Measurements from ENCODE around the gene NCF2.

The NCF2 gene

DNA sequence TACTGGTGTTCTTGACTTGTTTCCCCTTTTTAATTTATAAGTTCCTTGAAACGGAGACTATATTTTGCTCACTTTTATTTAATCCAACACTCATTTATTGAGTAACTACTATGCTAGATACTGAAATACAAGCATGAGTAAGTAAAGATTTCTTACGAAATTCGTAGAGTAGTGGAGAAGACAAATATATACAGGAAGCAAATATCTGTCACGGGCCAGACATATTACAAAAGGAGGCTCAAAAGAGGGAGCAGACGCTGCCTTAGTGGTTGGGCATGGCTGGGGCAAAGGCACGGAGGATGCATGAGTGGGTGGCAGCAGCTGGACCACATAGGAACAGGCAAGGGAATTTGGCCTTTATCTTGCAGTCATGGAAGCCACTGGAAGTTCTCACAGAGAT is 6.8 kb downstream of the NCF2 start:
- Mint-ChIP-seq H3K27me3 (no peaks in the 10 kb centered on the region), H3K9me3 (no peaks in the 10 kb centered on the region), H3K4me1 (ENCODE audit: low read depth) (peaks cover 12% of the 10 kb centered on the region), H3K4me3 (no peak overlapping the region), H3K36me3 (ENCODE audit: low read depth) (no peaks in the 10 kb centered on the region), H3K27ac (no peak overlapping the region)
- DNase-seq, result no peak

DNA sequence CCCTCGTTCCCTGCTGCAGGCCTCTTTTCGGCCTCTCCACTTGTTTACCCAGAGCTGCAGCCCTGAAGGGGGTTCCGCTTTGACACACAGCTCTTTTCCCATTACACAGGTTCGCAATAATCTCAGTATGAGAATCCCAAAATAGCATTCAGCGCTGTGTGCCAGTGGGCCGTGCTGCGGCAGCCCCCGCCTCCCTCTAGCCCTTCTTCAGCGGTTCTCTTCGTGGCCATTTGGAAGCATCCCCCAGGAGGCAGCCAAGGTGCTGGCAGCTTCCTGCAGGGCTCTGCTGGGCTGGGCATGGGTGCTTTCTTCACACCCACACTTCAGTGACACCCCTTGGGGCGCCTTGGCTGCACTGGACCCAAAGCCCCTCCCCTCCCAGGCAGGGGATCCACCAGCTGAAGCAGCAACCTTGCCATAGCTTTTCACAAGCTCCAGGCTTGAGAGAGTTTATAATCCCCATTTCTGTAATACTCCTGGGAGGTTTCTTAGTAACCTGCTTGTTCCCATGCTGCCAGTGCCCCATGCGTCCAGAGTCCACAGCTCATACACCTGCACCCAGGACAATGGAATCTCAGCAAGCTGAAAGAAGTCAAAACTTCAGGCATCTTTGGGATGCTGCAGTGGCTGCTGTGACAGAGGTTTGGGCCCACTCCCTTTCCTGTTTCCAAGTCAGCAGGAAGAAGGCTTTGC is 8.1 kb downstream of the NCF2 start:
- Mint-ChIP-seq H3K4me1 (ENCODE audit: low read depth) (peaks cover 9% of the 10 kb centered on the region), H3K27ac (no peak overlapping the region), H3K4me3 (no peak overlapping the region), H3K9me3 (no peaks in the 10 kb centered on the region), H3K27me3 (no peaks in the 10 kb centered on the region), H3K36me3 (ENCODE audit: low read depth) (no peaks in the 10 kb centered on the region)
- DNase-seq, result no peak

DNA sequence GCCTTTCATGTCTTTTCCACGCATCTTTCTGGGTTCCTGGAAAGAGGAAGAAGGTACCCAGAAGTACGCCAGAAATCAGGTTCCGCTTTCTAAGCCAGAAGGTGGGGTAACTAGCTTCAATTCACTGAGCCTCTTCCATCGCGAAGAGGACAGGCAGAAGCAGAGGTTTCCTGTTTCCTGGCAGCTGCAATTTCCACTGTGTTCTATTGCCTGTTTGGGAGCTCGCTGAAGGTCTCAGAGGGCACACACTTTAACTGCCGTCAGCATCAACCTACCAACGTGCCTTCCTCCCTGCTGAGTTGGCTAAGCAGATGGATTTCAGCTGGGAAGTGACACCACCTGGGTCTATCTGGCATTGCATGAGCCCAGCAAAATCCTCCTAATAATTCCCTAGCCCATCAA is 10.0 kb downstream of the NCF2 start:
- DNase-seq, result no peak
- Mint-ChIP-seq H3K4me3 (peak overlapping the region; percentile 18), H3K9me3 (no peaks in the 10 kb centered on the region), H3K4me1 (ENCODE audit: low read depth) (peaks cover 9% of the 10 kb centered on the region), H3K36me3 (ENCODE audit: low read depth) (no peaks in the 10 kb centered on the region), H3K27me3 (no peaks in the 10 kb centered on the region), H3K27ac (peak overlapping the region; percentile 55)

DNA sequence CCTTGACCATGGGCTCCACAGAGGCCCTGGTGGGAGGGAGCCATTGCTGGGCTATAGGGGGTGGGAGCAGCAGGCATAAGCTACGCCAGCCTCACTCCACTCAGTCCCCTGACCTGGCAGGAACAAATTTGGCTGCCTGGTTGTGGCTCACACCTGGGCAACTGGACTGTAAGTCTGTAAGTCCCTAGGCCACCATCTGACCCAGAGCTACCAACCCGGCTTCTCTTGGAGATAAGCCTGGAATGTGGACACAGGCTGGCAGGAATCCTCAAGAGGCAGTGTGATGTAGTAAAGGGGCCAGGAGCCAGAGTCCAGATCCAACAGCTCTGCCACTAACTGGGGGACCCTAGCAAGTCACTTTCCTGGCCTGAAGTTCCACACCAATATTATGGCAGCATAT is 11.4 kb downstream of the NCF2 start:
- no peak overlapping the region for H3K27ac Mint-ChIP-seq
- H3K4me1 Mint-ChIP-seq (ENCODE audit: low read depth), result peaks cover 9% of the 10 kb centered on the region
- H3K36me3 Mint-ChIP-seq (ENCODE audit: low read depth), result no peaks in the 10 kb centered on the region
- DNase-seq, result no peak
- H3K9me3 Mint-ChIP-seq, result no peaks in the 10 kb centered on the region
- H3K27me3 Mint-ChIP-seq, result no peaks in the 10 kb centered on the region
- H3K4me3 Mint-ChIP-seq, result no peak overlapping the region

DNA sequence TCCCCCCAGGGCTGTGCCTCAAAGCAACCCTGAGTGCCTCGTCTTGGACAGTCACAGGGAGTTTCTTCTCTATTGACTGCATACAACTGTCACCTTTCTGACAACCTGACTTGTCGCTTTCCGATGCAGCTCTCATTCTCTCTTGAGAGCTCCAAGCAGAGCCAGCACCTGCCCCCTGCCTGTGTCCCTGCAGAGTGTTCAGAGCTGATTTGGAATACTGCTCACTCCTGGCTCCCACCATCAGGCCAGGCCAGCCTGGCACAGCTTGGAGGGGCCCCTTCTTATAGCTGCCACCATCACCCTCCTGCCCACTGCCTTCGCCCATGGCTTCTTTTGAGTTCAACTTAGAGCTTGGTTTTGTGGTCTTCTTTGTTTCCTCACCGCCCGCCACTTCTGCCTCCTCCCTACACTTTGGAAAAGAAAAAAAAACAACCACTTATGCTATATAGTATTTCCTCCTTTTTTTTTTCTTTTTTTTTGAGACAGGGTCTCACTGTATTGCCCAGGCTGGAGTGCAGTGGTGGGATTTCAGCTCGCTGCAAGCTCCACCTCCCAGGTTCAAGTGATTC is 12.3 kb downstream of the NCF2 start:
- H3K4me3 Mint-ChIP-seq, result no peak overlapping the region
- DNase-seq, result no peak
- H3K36me3 Mint-ChIP-seq (ENCODE audit: low read depth), result no peaks in the 10 kb centered on the region
- no peaks in the 10 kb centered on the region for H3K9me3 Mint-ChIP-seq
- H3K27me3 Mint-ChIP-seq, result no peaks in the 10 kb centered on the region
- peaks cover 9% of the 10 kb centered on the region for H3K4me1 Mint-ChIP-seq (ENCODE audit: low read depth)
- H3K27ac Mint-ChIP-seq, result no peak overlapping the region

DNA sequence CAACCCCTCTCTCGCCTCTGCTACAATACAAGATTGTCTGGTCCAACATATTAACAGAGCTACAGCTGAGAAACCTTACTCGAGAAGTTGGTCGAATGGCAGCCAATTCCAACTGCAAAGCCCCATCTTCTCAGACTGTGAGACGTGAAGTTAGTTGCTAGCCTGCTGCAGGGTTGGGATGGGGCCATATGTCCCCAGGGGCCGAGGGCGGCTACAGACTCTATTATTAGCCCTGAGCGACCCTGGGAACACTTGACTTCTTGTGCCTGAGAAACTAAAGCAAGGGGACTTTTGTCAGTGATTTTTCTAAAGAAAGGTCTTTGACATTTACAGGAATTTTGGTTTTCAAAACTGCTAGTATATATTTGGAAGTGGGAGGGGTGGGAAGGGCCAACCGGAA is 13.7 kb downstream of the NCF2 start:
- Mint-ChIP-seq H3K36me3 (ENCODE audit: low read depth) (no peaks in the 10 kb centered on the region), H3K4me1 (ENCODE audit: low read depth) (peaks cover 9% of the 10 kb centered on the region), H3K27ac (no peak overlapping the region), H3K27me3 (peaks cover 2% of the 10 kb centered on the region), H3K4me3 (no peak overlapping the region), H3K9me3 (no peaks in the 10 kb centered on the region)
- no peak for DNase-seq

DNA sequence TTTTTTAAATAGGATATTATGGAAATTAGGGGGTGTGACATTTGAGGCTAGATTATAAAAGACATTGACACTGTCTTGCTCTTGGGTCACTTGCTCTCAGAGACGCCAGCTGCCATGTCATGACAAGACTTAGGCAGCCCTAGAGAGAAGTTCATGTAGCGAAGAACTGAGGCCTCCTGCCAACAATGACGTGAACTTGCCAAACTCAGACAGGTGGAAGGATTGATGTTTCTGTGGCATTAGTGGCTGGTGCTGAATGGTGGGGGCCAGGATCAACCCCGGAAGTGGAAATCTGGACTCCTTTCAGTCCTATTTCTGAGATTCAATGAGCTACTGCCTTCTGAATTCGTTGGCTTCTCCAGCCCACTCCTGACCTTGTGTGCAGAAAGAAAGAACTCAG is 14.7 kb downstream of the NCF2 start:
- Mint-ChIP-seq H3K4me3 (no peak overlapping the region), H3K4me1 (ENCODE audit: low read depth) (peaks cover 9% of the 10 kb centered on the region), H3K27ac (no peak overlapping the region), H3K36me3 (ENCODE audit: low read depth) (no peaks in the 10 kb centered on the region), H3K9me3 (no peaks in the 10 kb centered on the region), H3K27me3 (peaks cover 2% of the 10 kb centered on the region)
- no peak for DNase-seq

DNA sequence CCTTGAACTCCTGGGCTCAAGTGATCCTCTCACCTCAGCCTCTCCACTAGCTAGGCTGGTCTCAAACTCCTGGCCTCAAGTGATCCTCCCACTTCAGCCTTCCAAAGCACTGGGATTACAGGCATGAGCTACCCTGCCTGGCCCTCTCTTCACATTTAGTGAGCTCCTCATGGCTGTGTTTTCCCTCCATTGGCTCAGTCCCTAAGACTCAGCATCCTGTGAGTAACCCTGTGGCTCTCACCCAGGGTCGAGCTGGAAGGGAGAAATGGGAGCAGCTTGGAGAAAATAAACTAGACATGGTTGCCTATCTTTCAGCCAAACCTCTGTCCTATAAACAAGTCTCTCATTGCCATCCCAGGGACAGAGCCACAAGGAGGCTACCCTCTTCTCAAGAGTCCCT is 17.5 kb downstream of the NCF2 start:
- H3K36me3 Mint-ChIP-seq (ENCODE audit: low read depth), result no peaks in the 10 kb centered on the region
- H3K27me3 Mint-ChIP-seq, result peaks cover 3% of the 10 kb centered on the region
- H3K4me1 Mint-ChIP-seq (ENCODE audit: low read depth), result peaks cover 17% of the 10 kb centered on the region
- H3K4me3 Mint-ChIP-seq, result no peak overlapping the region
- no peak for DNase-seq
- H3K9me3 Mint-ChIP-seq, result no peaks in the 10 kb centered on the region
- H3K27ac Mint-ChIP-seq, result no peak overlapping the region

DNA sequence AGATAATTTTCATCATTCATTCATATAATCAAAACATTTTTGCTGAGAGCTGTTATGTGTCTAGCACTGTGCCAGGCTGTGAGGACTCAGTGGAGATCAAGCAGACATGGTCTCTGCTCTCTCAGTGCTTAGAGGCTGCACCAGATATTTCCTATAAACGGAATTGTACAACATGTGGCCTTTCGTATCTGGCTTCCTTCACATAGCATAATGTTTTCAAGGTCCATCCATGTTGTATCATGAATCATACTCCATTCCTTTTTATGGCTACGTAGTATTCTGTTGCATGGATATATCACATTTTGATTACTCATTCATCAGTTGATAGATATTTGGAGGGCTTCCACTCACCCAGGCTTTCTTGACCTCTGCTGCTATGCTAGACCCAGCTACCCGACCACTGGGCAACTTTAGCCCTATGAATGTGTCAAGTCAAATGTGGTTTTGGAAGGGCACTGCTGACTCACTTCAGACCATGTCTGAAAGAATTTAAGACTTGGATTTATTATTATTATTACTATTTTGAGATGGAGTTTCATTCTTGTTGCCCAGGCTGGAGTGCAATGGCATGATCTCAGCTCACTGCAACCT is 18.5 kb downstream of the NCF2 start:
- H3K4me3 Mint-ChIP-seq, result no peak overlapping the region
- H3K36me3 Mint-ChIP-seq (ENCODE audit: low read depth), result no peaks in the 10 kb centered on the region
- H3K27me3 Mint-ChIP-seq, result peaks cover 4% of the 10 kb centered on the region
- H3K27ac Mint-ChIP-seq, result no peak overlapping the region
- no peak for DNase-seq
- H3K4me1 Mint-ChIP-seq (ENCODE audit: low read depth), result peaks cover 25% of the 10 kb centered on the region
- H3K9me3 Mint-ChIP-seq, result no peaks in the 10 kb centered on the region

DNA sequence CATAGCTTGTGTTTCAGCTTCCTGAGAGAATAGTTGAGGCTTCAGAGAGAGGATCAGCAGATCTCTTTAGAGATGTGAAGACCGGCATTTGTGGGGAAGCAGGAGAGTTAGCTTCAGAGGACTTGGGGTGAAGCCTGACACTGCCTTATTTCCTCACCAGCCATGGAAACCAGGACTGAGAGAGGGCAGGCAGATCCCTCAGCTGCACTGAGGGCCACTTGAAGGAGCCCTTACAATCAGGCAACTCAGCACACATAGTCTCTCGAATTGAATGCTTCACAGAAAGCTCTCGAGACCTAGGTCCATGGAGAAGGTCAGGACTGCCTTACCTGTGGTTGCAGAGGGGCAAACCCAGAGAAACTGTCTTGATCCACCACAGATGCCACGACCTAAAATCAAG is 19.8 kb downstream of the NCF2 start:
- H3K4me1 Mint-ChIP-seq (ENCODE audit: low read depth), result peaks cover 25% of the 10 kb centered on the region
- no peak overlapping the region for H3K4me3 Mint-ChIP-seq
- no peak overlapping the region for H3K27ac Mint-ChIP-seq
- no peaks in the 10 kb centered on the region for H3K36me3 Mint-ChIP-seq (ENCODE audit: low read depth)
- no peak for DNase-seq
- peaks cover 4% of the 10 kb centered on the region for H3K27me3 Mint-ChIP-seq
- no peaks in the 10 kb centered on the region for H3K9me3 Mint-ChIP-seq

DNA sequence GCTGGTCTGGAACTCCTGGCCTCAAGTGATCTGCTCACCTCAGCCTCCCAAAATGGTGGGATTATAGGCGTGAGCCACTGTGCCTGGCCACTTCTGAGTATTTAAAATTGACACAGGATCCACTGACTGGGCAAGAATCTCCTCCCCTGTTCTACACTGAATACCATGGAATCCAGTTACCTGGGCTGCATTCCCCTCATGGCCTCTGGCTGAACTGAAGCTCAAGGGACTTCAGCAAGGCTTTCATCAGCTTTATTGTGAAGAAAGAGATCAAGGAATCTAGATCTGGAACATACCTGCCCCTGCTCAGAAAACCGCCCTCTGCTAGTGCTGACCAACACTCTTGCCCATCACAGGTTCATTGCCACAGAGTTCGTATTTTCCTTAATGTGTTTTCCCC is 20.5 kb downstream of the NCF2 start:
- no peak overlapping the region for H3K4me3 Mint-ChIP-seq
- no peak overlapping the region for H3K27ac Mint-ChIP-seq
- peaks cover 4% of the 10 kb centered on the region for H3K27me3 Mint-ChIP-seq
- no peaks in the 10 kb centered on the region for H3K9me3 Mint-ChIP-seq
- no peaks in the 10 kb centered on the region for H3K36me3 Mint-ChIP-seq (ENCODE audit: low read depth)
- no peak for DNase-seq
- H3K4me1 Mint-ChIP-seq (ENCODE audit: low read depth), result peaks cover 25% of the 10 kb centered on the region

DNA sequence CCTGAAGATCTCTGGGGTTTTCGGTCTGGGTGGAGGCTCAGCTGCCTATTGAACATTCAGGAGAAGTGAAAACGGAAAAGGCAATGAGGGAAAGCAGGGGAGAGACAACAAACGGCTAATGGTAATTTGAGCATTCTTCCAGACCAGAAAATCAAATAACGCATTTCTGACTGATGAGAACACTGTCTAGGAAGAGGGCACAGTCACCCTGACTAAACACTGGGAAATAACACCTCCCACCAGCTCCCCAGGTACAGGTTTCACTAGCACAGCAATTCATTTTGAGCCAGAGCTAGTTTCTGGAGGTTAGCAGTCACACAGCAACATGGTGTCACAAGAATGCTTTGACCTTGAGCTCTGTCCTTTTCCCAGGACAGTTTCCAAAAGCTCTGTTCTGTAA is 21.1 kb downstream of the NCF2 start:
- H3K4me3 Mint-ChIP-seq, result no peak overlapping the region
- peaks cover 4% of the 10 kb centered on the region for H3K27me3 Mint-ChIP-seq
- H3K36me3 Mint-ChIP-seq (ENCODE audit: low read depth), result no peaks in the 10 kb centered on the region
- H3K9me3 Mint-ChIP-seq, result no peaks in the 10 kb centered on the region
- H3K4me1 Mint-ChIP-seq (ENCODE audit: low read depth), result peaks cover 25% of the 10 kb centered on the region
- H3K27ac Mint-ChIP-seq, result peak overlapping the region; percentile 68
- no peak for DNase-seq

DNA sequence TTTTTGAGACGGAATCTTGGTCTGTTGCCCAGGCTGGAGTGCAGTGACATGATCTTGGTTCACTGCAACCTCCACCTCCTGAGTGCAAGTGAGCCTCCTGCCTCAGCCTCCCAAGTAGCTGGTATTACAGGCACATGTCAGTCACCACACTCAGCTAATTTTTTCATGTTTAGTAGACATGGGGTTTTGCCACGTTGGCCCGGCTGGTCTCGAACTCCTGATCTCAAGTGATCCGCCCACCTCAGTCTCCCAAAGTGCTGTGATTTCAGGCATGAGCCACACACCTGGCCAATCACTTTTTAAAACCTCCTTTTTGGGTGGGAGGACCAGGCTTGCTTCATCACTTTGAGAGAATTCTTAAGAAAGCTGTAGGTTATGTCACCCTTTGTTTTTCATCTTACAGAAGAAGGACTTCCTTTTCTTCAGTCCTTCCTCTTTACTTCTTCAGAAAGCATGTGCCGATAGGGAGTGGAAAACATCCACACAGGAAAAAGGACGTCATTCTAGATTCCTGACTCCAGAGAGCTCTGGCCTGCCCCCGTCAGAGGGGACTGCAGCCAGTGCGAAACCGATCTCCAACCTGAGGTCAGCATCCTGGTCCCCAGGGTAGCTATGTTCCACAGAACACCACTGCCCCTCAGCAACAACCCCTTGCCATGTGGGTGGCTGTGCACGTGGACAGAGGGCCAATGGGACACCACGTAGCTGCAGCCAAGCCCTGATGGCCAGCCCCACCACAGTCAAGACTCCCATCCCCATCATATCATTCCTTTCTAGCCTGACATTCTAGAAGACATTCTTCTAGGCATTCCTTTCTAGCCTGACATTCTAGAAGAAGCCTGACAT is 21.9 kb downstream of the NCF2 start:
- Mint-ChIP-seq H3K36me3 (ENCODE audit: low read depth) (no peaks in the 10 kb centered on the region), H3K4me3 (no peak overlapping the region), H3K27me3 (peaks cover 4% of the 10 kb centered on the region), H3K27ac (peak overlapping the region; percentile 68), H3K9me3 (no peaks in the 10 kb centered on the region), H3K4me1 (ENCODE audit: low read depth) (peaks cover 25% of the 10 kb centered on the region)
- DNase-seq, result no peak

DNA sequence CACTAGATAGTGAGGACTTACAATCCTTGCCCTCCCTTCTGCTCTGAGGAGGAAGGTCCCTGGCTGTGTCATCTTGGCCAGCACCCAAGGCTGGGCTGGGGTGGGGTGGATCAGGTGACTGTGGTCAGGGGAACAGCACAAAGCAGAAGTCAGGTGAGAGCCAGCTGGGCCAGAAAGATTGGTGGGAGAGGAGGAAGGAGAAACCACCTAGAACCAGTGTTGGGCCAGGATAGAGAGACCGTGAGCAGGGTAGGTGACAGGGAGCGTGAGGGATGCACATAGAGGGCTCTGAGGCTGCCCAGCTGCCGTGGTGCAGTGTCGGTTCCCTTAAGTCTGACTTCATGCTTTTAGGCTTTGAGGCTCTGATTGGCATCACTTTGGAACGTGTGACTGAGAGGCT is 22.7 kb downstream of the NCF2 start:
- no peak for DNase-seq

DNA sequence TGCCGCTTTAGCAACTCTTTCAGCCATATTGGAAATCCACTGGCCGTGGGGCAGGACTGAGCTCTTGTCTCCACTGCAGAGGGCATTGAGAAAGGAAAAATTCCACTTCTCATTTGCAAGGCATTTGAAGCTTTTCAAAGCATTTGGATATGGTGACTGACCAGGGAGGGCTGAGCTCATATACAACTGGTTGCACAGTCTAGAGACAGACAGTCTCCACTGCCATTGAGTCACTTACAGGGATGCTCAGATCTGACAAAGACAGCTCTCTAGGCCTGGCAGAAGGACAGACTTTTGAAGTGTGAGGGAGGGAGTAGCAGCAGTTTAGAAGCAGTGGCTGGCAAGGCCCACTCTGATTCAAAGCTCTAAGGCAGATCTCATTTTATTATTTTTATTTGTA is 24.2 kb downstream of the NCF2 start:
- Mint-ChIP-seq H3K27ac (no peak overlapping the region), H3K36me3 (ENCODE audit: low read depth) (peaks cover 6% of the 10 kb centered on the region), H3K4me3 (no peak overlapping the region), H3K9me3 (no peaks in the 10 kb centered on the region), H3K27me3 (peaks cover 2% of the 10 kb centered on the region), H3K4me1 (ENCODE audit: low read depth) (peaks cover 25% of the 10 kb centered on the region)
- no peak for DNase-seq

More for the DNA sequence above, 22.7 kb downstream of the NCF2 start:
- peaks cover 3% of the 10 kb centered on the region for H3K36me3 Mint-ChIP-seq (ENCODE audit: low read depth)
- no peaks in the 10 kb centered on the region for H3K9me3 Mint-ChIP-seq
- H3K4me3 Mint-ChIP-seq, result no peak overlapping the region
- peak overlapping the region; percentile 52 for H3K27ac Mint-ChIP-seq
- H3K27me3 Mint-ChIP-seq, result peaks cover 4% of the 10 kb centered on the region
- H3K4me1 Mint-ChIP-seq (ENCODE audit: low read depth), result peaks cover 25% of the 10 kb centered on the region
